ENCODE measurements around the gene TMEM140. TPM values are rescaled to one million over a fixed set of nuclear protein-coding genes. Genes with fewer than 3 reads are reported as not detected.

TMEM140 gene
- total and polyA plus RNA-seq, 9 of the 15 experiments (the other 6 are each of a cell fraction or from before 2014, with no cell fraction given), result 0.03 to 0.82 (median 0.23) TPM

DNA sequence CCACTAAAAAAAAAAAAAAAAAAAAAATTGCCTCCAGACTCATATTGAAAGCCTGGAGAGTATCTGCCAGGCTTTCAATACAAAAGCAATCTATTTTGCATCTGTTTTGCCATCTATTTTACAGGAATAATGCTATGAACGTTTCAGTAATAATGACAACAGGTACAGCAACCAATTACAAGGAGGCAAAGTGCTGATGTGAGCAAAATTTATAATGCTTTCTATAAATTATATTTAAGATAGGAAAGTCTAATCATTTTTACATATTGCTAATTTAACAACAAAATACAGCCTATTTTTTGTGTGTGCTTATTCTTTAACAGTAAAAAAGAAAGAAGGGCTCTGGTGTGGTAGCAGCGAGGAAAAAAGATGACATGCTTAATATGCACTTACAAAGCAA is 53.5 kb downstream of the TMEM140 start (continued):
- TF ChIP-seq MAFF (IDR thresholded peaks at IDR 0.05; ENCODE audit: low read length) (peak; percentile 78), GTF2A2 (tag; IDR thresholded peaks at IDR 0.05) (no peak), SIN3B (IDR thresholded peaks at IDR 0.05; ENCODE audit: low read depth) (no peak), MAFG (tag; conservative IDR thresholded peaks at IDR 0.05) (peak; percentile 55; the same call in 1 of the 2 replicates), ZNF12 (CRISPR knock-in tag; IDR thresholded peaks at IDR 0.05) (no peak), DIDO1 (tag; IDR thresholded peaks at IDR 0.05; ENCODE audit: low read depth) (no peak)
- TF ChIP-seq, protein P1, sequence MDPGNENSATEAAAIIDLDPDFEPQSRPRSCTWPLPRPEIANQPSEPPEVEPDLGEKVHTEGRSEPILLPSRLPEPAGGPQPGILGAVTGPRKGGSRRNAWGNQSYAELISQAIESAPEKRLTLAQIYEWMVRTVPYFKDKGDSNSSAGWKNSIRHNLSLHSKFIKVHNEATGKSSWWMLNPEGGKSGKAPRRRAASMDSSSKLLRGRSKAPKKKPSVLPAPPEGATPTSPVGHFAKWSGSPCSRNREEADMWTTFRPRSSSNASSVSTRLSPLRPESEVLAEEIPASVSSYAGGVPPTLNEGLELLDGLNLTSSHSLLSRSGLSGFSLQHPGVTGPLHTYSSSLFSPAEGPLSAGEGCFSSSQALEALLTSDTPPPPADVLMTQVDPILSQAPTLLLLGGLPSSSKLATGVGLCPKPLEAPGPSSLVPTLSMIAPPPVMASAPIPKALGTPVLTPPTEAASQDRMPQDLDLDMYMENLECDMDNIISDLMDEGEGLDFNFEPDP (CRISPR knock-in tag; IDR thresholded peaks at IDR 0.05), result no peak
- TF ChIP-seq, protein P2, sequence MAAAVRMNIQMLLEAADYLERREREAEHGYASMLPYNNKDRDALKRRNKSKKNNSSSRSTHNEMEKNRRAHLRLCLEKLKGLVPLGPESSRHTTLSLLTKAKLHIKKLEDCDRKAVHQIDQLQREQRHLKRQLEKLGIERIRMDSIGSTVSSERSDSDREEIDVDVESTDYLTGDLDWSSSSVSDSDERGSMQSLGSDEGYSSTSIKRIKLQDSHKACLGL (CRISPR knock-in tag; IDR thresholded peaks at IDR 0.05; ENCODE audit: borderline replicate concordance, poor library complexity, severe bottlenecking), result no peak
- TF ChIP-seq, protein P3, sequence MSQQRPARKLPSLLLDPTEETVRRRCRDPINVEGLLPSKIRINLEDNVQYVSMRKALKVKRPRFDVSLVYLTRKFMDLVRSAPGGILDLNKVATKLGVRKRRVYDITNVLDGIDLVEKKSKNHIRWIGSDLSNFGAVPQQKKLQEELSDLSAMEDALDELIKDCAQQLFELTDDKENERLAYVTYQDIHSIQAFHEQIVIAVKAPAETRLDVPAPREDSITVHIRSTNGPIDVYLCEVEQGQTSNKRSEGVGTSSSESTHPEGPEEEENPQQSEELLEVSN (IDR thresholded peaks at IDR 0.05; ENCODE audit: borderline replicate concordance in 1 of 2, extremely low read depth in 1 of 2, insufficient read depth in 1 of 2, insufficient read length in 1 of 2, low read depth in 1 of 2, low read length in 1 of 2, poor library complexity in 1 of 2, severe bottlenecking in 1 of 2), result no peak

All from K562 (cell line).